Sigmoid colon (tissue), 7 donors: ENCODE data around the gene PRSS22. TPM values are rescaled to one million over a fixed set of nuclear protein-coding genes. Genes with fewer than 3 reads are reported as not detected.

ENCODE experiments used
- DNase-seq: peaks from one replicate; pipeline ENCODE4 v3.0.0-alpha.2; 2019
- H3K27ac ChIP-seq, 4 donors: fragments of 200-600 bp; sonication (generic); one replicate each; pipeline ENCODE4 v1.5.1; 2016 to 2019; ENCODE audit warnings: mild to moderate bottlenecking in 1 of 4
- H3K27me3 ChIP-seq, 3 donors: fragments of 200-600 bp; sonication (generic); one replicate each; pipeline ENCODE4 v1.5.1; 2019; ENCODE audit warnings: mild to moderate bottlenecking in 1 of 3
- H3K36me3 ChIP-seq, 4 donors: fragments of 200-600 bp; sonication (generic); one replicate each; pipeline ENCODE4 v1.5.1; 2016 to 2019
- H3K4me1 ChIP-seq, 4 donors: fragments of 200-600 bp; sonication (generic); one replicate each; pipeline ENCODE4 v1.5.1; 2017 to 2019
- H3K4me3 ChIP-seq, 4 donors: fragments of 200-600 bp; sonication (generic); one replicate each; pipeline ENCODE4 v1.5.1; 2017 to 2019; ENCODE audit warnings: mild to moderate bottlenecking in 2 of 4, moderate library complexity in 1 of 4
- H3K9me3 ChIP-seq, 4 donors: fragments of 200-600 bp in 3 of 4; sonication (generic) in 3 of 4; one replicate each; pipeline versions ENCODE4 v1.5.1 to v1.6.1; 2013 to 2019
- EP300 ChIP-seq, 4 donors: sonication (generic); formaldehyde crosslinking; IDR thresholded peaks; one replicate each; pipeline ENCODE4 v1.6.1; 2017; ENCODE audit warnings: antibody characterized with exemption in 4 of 4
- POLR2A ChIP-seq, 2 donors: fragments of 450-650 bp; IDR thresholded peaks; one replicate each; pipeline ENCODE4 v1.6.1; 2016; ENCODE audit warnings: antibody characterized with exemption in 2 of 2, mild to moderate bottlenecking in 2 of 2, moderate library complexity in 2 of 2
- POLR2AphosphoS5 ChIP-seq, 4 donors: sonication (generic); formaldehyde crosslinking; IDR thresholded peaks; one replicate each; pipeline ENCODE4 v1.6.1; 2017; ENCODE audit warnings: antibody characterized with exemption in 4 of 4
- WGBS, 2 donors: extraction: QIAGEN DNeasy Blood & Tissue Kit; methylation state at CpG; one replicate each; pipeline ENCODE4 v1.1.7; 2013; 5-methylcytosine and 5-hydroxymethylcytosine counted together
- intact Hi-C: fragments of 100-400 bp; cut with DNase I; formaldehyde crosslinking; loops from one replicate; pipeline ENCODE4 v1.15.1; 2023
- polyA plus RNA-seq, 3 donors: library from polyadenylated mRNA; stranded (reverse); fragments of 200-250 nt; gene quantifications; one replicate each; pipeline ENCODE4 v1.2.3, GENCODE V29; 2013
- total RNA-seq, 4 donors: library from RNA; depleted of rRNA; stranded (reverse); fragments of >200 nt; gene quantifications; one replicate each; pipeline ENCODE4 v1.1.0, GENCODE V29; 2016
- TF ChIP-seq, protein P1 (sequence below), 4 experiments: fragments of 450-650 bp in 3 of 4; fragments of 200-600 bp in 1 of 4; IDR thresholded peaks; one replicate each; pipeline ENCODE4 v1.5.1; 2016 to 2019; ENCODE audit warnings: antibody characterized with exemption in 4 of 4, mild to moderate bottlenecking in 3 of 4, moderate library complexity in 2 of 4
- donor health status: healthy with polysubstance abuse.
- donor health status: Bipolar disorder and iron deficiency.
- donor health status: healthy.

PRSS22 gene
- total and polyA plus RNA-seq, 7 donors, result 20.8 TPM; not detected in 6

DNA sequence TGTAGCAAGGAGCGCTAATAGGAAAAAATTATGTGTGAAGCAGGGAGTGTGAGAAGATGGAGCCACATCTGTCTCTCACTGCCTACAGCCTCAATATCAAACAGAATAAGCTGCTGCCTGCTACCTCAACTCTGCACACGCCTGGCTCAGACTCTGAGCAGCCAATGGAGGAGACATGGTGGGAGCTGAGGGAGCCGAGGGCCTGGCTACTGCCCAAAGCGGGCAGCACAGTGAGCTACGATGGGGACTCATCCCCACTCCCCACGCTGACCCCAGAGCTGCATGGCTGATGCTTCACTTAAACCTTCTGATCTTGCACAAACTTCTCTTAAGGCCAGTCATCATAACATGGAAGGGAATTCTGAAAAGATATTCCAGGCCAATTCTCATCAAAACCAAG, 14.0 kb upstream of the PRSS22 start:
- Histone ChIP-seq H3K36me3 (no peaks in the 10 kb centered on the region), H3K27ac (no peak overlapping the region), H3K27me3 (no peaks in the 10 kb centered on the region), H3K4me3 (no peak overlapping the region), H3K4me1 (peaks cover 0 to 6% (median 4%) of the 10 kb centered on the region in 4 donors), H3K9me3 (no peaks in the 10 kb centered on the region)
- WGBS, 2 donors, result 84 to 89% methylated on average over 6 of the region's 6 CpGs
- TF ChIP-seq EP300 (IDR thresholded peaks at IDR 0.05) (no peak), POLR2A (IDR thresholded peaks at IDR 0.05) (no peak), POLR2AphosphoS5 (IDR thresholded peaks at IDR 0.05) (no peak)
- TF ChIP-seq, protein P1, sequence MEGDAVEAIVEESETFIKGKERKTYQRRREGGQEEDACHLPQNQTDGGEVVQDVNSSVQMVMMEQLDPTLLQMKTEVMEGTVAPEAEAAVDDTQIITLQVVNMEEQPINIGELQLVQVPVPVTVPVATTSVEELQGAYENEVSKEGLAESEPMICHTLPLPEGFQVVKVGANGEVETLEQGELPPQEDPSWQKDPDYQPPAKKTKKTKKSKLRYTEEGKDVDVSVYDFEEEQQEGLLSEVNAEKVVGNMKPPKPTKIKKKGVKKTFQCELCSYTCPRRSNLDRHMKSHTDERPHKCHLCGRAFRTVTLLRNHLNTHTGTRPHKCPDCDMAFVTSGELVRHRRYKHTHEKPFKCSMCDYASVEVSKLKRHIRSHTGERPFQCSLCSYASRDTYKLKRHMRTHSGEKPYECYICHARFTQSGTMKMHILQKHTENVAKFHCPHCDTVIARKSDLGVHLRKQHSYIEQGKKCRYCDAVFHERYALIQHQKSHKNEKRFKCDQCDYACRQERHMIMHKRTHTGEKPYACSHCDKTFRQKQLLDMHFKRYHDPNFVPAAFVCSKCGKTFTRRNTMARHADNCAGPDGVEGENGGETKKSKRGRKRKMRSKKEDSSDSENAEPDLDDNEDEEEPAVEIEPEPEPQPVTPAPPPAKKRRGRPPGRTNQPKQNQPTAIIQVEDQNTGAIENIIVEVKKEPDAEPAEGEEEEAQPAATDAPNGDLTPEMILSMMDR (IDR thresholded peaks at IDR 0.05), result no peak
- DNase-seq, result no peak
- intact Hi-C loops, result no loop called here

DNA sequence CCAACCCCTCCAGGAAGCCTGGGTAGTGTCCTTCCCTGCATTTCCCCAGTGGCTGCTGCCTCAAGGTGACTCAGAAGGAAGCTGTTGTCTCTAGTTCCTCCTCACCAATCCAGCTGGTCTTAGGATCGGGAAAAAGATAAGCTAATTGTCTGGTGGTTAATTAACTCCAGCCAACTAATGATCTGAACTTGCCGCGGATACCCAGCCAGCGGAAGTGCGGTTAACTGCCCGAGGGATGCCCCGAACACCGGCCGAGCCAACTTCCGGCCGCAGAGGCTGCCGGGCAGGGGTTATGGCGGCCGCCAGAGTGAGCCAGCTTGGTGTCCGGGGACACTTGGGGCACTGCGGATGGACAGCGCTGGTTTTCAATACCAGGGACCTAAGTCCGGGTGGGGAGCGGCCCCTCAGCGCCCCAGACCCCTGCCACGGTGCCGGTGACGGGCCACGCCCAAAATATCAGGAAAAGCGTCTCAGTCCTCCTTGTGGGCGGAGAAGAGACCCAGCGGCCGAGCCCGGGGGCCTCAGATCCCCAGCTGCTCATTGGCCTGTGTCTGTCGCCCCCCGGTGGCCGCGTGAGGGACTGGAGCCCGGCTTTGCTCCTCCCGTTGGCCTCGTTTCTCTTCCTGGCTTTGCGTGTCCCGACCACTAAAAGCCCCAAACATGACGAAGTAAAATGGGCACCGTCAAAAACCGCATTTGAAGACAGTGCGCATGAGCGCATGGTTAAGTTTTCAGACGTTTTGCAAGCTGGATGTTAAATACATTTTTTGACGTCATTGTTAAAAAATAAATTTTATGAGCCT, 10.2 kb upstream of the PRSS22 start:
- WGBS, 2 donors, result 0 to 1% methylated on average over 45 of the region's 45 CpGs
- peak; percentile 97 for DNase-seq
- Histone ChIP-seq H3K4me3 (peak overlapping the region; percentile 56 to 69 (median 61)), H3K27ac (peak overlapping the region; percentile 84 to 91 (median 90)), H3K4me1 (peaks cover 0 to 6% (median 4%) of the 10 kb centered on the region in 4 donors), H3K27me3 (no peaks in the 10 kb centered on the region), H3K9me3 (no peaks in the 10 kb centered on the region), H3K36me3 (no peaks in the 10 kb centered on the region)
- TF ChIP-seq, protein P1 (IDR thresholded peaks at IDR 0.05), result peak; percentile 90 to 97 (median 95)
- peak in 1 of 4 donors; percentile 7 for TF ChIP-seq EP300 (IDR thresholded peaks at IDR 0.05)
- TF ChIP-seq POLR2AphosphoS5 (IDR thresholded peaks at IDR 0.05), result peak; percentile 54 to 82 (median 70)
- TF ChIP-seq POLR2A (IDR thresholded peaks at IDR 0.05), result peak; percentile 41 to 55
- intact Hi-C loops, result loop anchor here (5.0 kb wide), 1 partner anchor 186 kb away; the partner anchor contains the start of gene KCTD5

DNA sequence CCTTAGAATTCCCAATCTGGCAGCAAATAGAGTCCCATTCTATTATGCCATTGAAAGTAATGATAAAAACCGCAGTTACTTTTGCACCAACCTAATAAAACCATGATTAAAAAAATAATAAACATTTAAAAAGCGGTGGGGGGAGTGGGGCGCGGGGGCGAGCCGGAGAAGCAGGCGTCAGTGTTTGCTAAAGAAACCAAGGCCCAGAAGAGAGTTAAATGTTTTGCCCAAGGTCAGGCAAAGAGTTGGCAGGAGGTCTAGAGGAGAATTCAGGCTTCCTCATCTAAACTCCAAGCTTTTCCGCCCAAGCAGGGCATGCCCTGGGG, 9.7 kb upstream of the PRSS22 start:
- Histone ChIP-seq H3K9me3 (no peaks in the 10 kb centered on the region), H3K4me1 (peaks cover 0 to 6% (median 4%) of the 10 kb centered on the region in 4 donors), H3K27ac (peak overlapping the region; percentile 84 to 91 (median 90)), H3K27me3 (no peaks in the 10 kb centered on the region), H3K36me3 (no peaks in the 10 kb centered on the region), H3K4me3 (peak overlapping the region; percentile 56 to 69 (median 61))
- TF ChIP-seq, protein P1 (IDR thresholded peaks at IDR 0.05), result no peak
- no peak for TF ChIP-seq EP300 (IDR thresholded peaks at IDR 0.05)
- TF ChIP-seq POLR2AphosphoS5 (IDR thresholded peaks at IDR 0.05), result no peak
- TF ChIP-seq POLR2A (IDR thresholded peaks at IDR 0.05), result no peak
- 28 to 40% methylated on average over 8 of the region's 8 CpGs for WGBS, 2 donors
- no peak for DNase-seq
- intact Hi-C loops, result loop anchor here (5.0 kb wide), 1 partner anchor 185 kb away; the partner anchor contains the start of gene KCTD5

DNA sequence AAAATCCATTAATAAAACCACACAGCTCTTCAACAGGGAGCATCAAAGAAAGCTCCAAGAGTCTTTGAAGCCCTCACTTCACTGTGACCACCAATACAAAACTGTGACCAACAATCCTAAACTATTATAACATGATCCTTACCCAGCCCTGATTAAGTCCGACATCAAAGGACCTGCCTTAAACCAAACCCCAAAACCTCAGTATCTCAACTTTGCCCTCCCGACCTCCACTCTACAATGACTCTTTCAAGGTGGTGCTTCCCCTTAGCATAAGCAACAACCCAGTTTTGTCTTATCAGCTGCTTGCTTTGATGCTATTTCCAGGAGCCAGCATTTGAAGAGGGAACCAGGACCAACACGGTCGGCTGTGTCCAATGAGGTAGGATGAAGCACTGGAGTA, 8.5 kb upstream of the PRSS22 start:
- Histone ChIP-seq H3K4me1 (peaks cover 0 to 6% (median 4%) of the 10 kb centered on the region in 4 donors), H3K27me3 (no peaks in the 10 kb centered on the region), H3K27ac (no peak overlapping the region), H3K36me3 (no peaks in the 10 kb centered on the region), H3K9me3 (peaks cover 0 to under 1% (median 0%) of the 10 kb centered on the region in 4 donors), H3K4me3 (no peak overlapping the region)
- TF ChIP-seq POLR2A (IDR thresholded peaks at IDR 0.05) (no peak), EP300 (IDR thresholded peaks at IDR 0.05) (no peak), POLR2AphosphoS5 (IDR thresholded peaks at IDR 0.05) (no peak)
- TF ChIP-seq, protein P1 (IDR thresholded peaks at IDR 0.05), result no peak
- no peak for DNase-seq
- intact Hi-C loops, result loop anchor here (5.0 kb wide), 1 partner anchor 184 kb away; the partner anchor contains the start of gene KCTD5
- WGBS, 2 donors, result 60 to 80% methylated on average over 4 of the region's 4 CpGs
